HG03354 (cell line): ENCODE data around the gene CRABP1.
"Not testable (repeated sequence)": the region's sequence is repeated elsewhere in the genome, so short reads cannot be mapped to it uniquely, and the experiment has no call there.

Experiments used
- ATAC-seq: cut with Tn5 transposase; IDR thresholded peaks from one replicate; pipeline ENCODE4 v1.9.1; 2021; ENCODE audit warnings: mild to moderate bottlenecking; ENCODE audit not compliant: unreplicated experiment, poor library complexity, severe bottlenecking

The CRABP1 gene

DNA sequence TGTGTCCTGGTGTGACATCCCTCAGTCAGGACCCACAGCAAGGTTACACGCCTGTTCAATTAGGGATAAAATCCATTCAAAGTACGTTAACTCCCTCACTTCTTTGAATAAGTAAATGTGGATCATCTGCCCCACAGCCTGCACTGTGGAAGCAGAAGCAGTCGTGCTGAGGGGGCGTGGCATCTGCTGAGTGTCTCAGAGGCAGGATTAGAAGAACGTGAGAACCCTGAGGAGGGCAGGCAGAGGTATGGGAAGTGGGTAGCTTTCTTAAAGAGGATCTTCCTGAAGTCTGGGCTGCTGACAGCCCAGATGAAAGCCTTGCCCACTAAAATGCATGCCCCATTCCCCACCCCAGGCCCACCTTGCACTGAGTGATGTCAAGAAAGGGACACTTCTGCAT lies 28.5 kb downstream of the CRABP1 start:
- ATAC-seq: no peak

DNA sequence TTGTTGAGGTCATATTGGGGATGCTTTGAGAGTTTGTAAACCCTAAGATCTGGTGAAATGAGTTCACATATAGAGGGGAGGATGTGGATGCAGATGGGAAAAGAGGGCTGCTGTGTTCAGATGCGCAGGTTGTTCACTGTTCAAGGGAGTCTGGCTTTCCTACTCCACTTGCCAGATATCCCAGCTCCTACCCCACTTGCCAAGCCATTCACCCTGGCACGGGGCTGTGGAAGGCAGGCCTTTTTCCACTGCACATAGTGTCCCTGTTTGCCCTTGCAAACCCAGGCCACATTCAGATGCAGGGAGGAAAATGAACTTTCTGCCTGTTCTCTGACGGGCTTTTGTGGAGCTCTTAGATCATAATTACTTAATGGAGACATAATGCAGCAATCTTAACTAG lies 29.0 kb downstream of the CRABP1 start:
- ATAC-seq: no peak

GRCh38 chr15:78370013-78370412 lies 29.9 kb downstream of the CRABP1 start:
- ATAC-seq: no peak

DNA sequence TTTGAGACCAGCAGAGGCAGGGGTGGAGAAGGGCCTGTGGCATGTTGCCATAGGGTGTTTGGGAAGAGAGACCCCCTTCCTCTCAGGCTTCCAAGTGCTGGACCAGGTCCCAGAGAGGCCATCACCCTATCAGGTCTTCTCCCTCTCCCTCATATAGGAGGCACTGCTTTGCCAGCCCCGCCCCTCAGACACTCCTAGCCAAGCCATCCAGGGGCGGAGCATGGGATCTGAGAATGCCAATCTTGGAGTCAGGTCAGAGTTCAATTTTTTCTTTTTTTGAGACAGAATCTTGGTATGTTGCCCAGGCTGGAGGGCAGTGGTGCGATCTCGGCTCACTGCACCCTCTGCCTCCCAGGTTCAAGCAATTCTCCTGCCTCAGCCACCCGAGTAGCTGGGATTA lies 32.7 kb downstream of the CRABP1 start:
- no peak for ATAC-seq

DNA sequence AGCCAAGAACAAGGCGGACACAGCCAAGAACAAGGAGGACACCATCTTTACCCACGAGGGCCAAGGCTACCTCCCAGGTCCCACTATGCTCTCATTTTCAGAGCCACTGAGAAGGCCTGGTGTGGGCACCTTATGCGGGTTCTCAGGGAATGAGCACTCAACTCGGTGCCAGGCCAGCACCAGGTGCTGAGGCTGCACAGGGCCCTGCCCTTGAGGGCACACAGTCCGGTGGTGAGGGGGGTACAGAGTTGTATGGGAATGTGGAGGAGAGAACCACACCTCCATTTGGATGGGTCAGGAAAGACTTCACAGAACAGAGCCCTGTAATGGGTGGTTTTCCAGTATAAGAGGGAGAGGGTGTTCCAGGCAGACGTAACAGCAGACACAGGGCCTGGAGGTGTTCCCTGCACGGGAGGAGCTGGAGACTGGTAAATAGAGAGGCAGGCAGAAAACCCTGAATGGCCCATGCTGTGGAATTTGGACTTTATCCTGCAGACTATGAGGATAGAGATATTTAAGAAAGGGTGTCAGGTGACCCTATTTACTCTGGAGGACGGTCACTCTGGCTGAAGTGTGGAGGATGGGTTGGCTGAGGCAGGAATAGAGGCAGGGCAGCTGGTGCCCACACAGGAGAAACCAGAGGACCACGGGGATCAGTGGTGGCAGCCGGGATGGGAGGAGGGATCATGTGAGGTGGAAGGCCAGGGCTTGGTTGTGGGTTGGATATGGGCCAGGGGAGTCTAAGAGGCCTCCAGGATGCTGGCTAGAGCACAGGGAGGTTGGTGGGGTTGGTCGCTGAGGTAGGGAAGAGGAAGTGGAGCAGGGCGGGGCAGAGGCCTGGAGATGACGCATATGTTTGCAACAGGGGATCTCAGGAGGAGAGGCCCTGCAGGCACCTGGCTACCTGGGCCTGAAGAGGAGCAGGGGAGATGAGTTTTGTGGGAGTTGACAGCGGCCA lies 34.6 kb downstream of the CRABP1 start:
- no peak for ATAC-seq

GRCh38 chr15:78380143-78380542 lies 40.0 kb downstream of the CRABP1 start:
- ATAC-seq: not testable (repeated sequence)

DNA sequence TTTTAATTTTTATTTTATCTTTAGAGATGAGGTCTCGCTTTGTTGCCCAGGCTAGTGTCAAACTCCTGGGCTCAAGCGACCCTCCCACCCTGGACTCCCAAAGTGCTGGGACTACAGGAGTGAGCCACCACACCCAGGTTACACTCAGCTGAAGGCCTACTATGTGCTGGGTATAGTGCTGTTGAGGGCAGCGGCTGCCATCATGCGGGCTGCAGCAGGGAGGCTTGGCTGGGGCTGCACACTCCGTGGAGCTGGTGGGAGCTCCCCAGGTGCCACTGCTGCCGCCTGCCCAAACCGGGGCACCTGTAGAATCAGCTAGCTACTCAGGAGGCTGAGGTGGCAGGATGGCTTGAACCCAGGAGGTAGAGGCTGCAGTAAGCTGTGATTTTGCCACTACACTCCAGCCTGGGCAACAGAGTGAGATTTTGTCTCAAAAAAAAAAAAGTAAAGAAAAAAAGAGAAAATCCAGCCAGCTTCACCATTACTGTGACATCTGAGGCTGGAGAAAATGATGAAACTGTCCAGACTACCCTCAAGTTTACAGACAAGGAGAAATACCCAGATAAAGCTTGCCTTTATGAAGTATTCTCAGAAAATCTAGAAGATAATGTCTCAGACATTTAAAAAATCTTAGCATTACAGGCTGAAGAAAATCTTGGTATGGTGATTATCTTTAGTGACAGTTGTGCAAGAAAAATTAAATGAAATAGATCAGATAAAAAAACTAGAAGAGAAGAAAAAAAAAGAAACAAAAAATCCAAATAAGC lies 42.1 kb downstream of the CRABP1 start:
- ATAC-seq: no peak

DNA sequence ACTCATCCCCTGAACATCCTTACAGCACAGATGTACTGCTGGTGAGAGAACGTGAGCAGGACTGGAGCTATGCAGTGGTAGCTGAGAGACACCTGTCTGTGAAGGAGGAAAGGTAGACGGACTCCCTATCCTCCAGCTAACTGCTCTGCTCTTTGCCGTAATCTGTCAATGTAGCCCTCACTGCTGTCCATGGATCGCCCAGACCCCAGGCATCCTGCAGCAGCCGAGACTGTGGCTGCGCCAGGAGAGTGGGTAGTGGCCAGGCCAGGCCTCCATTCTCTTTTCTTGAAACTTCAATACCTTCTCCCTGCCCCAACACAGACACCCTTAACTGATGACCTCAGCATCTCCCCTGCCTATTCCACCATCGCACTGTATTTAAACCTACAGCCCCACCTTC lies 44.5 kb downstream of the CRABP1 start:
- no peak for ATAC-seq

GRCh38 chr15:78387246-78388037 lies 47.3 kb downstream of the CRABP1 start:
- no peak for ATAC-seq

- no peak for ATAC-seq
Measured at GRCh38 chr15:78388865-78389264, 48.7 kb downstream of the CRABP1 start.

DNA sequence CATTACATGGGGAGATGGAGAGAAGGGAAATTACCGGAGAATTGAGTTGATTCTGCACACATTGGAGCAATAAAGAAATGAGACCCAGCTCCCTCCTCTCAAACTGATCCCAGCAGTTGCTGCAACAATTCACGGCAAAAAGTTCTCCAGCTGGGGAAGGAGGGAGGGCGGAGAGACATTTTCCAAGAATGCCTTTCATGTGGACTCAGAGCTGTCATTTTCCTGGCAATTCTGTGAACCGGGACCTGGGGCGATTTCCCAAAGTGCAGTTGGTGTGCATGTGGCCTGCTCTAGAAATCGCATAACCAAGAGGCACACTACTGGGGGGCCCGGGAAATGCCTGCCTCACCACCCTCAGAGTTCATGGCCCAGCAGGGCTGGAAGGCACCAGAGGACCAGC lies 49.2 kb downstream of the CRABP1 start:
- no peak for ATAC-seq

GRCh38 chr15:78389738-78390137 lies 49.6 kb downstream of the CRABP1 start:
- no peak for ATAC-seq

DNA sequence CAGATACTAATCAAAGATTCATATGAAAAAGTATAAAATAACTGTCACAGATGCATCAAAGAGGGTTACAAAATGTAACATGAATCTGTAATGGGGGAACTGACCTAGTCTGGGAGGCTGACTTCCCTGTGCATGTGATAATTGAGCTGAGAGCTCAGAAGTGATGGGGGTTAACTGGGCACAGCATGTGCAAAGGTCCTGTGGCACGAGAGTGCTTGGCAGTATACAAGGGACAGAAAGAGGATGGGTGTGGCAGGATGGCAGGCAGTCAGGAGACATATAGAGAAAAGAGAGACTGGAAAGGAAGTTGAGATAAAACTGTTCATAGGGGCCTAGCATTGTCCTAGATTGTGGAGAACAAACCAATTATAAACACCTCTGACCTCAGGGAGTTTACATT lies 50.1 kb downstream of the CRABP1 start:
- ATAC-seq: no peak

DNA sequence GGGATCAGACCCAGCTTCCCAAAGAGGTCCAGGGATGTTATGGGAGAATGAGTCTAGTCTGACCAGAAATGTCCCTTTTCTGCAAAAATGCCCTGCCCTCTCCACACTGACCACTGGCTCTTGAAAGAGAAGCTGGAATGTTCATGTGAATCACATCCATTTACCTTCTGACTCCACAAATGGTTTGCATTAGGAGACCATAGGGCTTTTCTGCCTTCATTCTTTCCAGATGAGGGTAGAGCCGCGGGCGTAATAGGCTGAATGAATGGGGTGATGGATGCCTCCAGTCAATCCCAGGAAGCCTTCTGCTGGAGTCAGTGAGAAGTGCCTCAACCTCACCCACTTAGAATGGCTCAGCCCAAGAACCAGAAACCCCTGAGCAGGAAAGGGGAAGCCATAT lies 50.7 kb downstream of the CRABP1 start:
- ATAC-seq: no peak

GRCh38 chr15:78391781-78392180 lies 51.6 kb downstream of the CRABP1 start:
- ATAC-seq: no peak

DNA sequence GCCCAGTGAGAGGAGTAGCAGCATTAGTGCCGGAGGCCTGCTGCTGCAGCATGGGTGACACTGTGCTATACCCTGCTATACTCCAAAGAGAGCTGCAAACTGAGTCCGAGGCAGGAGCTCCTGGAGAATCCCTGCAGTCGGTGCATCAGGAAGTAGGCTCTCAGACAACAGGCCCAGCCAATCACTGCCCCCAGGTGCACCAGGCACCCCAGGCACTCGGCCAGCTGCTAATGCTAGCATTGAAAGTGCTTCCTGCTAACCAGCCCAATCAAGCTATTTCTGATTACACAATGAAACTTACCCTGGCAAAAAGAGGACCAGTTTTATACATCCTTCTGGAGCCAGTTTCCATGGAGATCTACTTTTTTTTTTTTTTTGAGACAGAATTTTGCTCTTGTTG lies 52.3 kb downstream of the CRABP1 start:
- ATAC-seq: no peak

GRCh38 chr15:78393137-78393536 lies 53.0 kb downstream of the CRABP1 start:
- no peak for ATAC-seq

GRCh38 chr15:78394026-78394425 lies 53.9 kb downstream of the CRABP1 start:
- ATAC-seq: no peak

DNA sequence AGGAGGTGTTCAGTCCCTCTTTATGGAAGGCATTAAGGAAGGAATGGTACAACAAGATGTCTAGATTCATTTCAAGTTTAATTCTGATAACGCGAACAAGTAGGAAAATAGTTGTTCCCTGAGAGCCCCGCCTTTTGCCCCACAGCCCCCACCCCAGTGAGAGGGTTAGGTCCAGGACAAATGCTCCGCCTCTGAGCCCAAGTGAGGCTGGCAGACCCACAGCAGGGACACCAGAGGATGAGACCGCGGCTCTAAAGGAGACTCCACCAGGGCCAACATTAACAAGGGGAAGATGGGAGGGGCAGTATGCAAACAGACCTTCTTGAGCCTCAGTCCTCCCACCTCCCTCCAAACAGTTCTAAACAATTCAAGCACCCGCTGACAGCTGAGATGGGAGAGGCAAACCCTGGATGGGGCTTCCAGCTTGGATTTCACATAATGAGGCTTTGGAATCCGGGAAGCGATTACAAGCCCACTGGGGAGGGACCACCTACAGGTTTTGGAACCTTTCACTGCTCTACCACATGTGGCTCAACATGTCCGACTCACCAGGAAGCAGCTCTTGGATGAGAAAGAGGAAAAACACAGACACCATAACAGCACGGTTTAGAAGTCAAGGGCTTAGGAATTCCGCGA lies 54.9 kb downstream of the CRABP1 start:
- no peak for ATAC-seq
